Measurements from ENCODE around the gene SULT2B1.
"Not testable (repeated sequence)": the region's sequence is repeated elsewhere in the genome, so short reads cannot be mapped to it uniquely, and the experiment has no call there.

SULT2B1 gene

GRCh38 chr19:48530066-48530720, 21.8 kb upstream of the SULT2B1 start:
- DNase-seq, result no peak

- no peak for DNase-seq
These were observed 21.2 kb upstream of the SULT2B1 start for GRCh38 chr19:48530770-48531169.

- no peak for DNase-seq
These were observed 18.2 kb upstream of the SULT2B1 start for GRCh38 chr19:48533770-48534169.

- no peak for DNase-seq
These were observed 14.4 kb upstream of the SULT2B1 start for GRCh38 chr19:48537541-48537940.

GRCh38 chr19:48538057-48538456, 13.9 kb upstream of the SULT2B1 start:
- not testable (repeated sequence) for DNase-seq

- peak; percentile 49 for DNase-seq
These were observed 12.4 kb upstream of the SULT2B1 start for GRCh38 chr19:48539503-48540096.

- DNase-seq, result no peak
These were observed 11.9 kb upstream of the SULT2B1 start for GRCh38 chr19:48540110-48540509.

GRCh38 chr19:48541813-48542212, 10.2 kb upstream of the SULT2B1 start:
- DNase-seq, result no peak

- peak; percentile 34 for DNase-seq
These were observed 8.8 kb upstream of the SULT2B1 start for GRCh38 chr19:48543121-48543710.

- DNase-seq, result no peak
These were observed 6.9 kb upstream of the SULT2B1 start for GRCh38 chr19:48544856-48545750.

GRCh38 chr19:48547722-48548121, 4.2 kb upstream of the SULT2B1 start:
- DNase-seq, result no peak

- DNase-seq, result no peak
These were observed 3.6 kb upstream of the SULT2B1 start for GRCh38 chr19:48548253-48548911.

- DNase-seq, result no peak
These were observed 2.6 kb upstream of the SULT2B1 start for GRCh38 chr19:48549380-48549779.

GRCh38 chr19:48552406-48553322, 692 bp downstream of the SULT2B1 start:
- no peak for DNase-seq

- no peak for DNase-seq
These were observed 1.9 kb downstream of the SULT2B1 start for GRCh38 chr19:48553676-48554384.

GRCh38 chr19:48554385-48555091, 2.6 kb downstream of the SULT2B1 start:
- DNase-seq, result no peak

- no peak for DNase-seq
These were observed 4.2 kb downstream of the SULT2B1 start for GRCh38 chr19:48556163-48556562.

GRCh38 chr19:48556825-48557224, 4.9 kb downstream of the SULT2B1 start:
- no peak for DNase-seq

- DNase-seq, result peak; percentile 46
These were observed 6.2 kb downstream of the SULT2B1 start for GRCh38 chr19:48558018-48558684.

- DNase-seq, result peak; percentile 50
These were observed 8.1 kb downstream of the SULT2B1 start for GRCh38 chr19:48560095-48560530.
